ENCODE measurements around the gene ZRANB2.

The ZRANB2 gene

GRCh38 chr1:71027991-71028390, 52.8 kb downstream of the ZRANB2 start:
- DNase-seq, result no peak

- no peak for DNase-seq
Measured at GRCh38 chr1:71026093-71026492, 54.7 kb downstream of the ZRANB2 start.

- DNase-seq, result no peak
Measured at GRCh38 chr1:71023515-71023914, 57.3 kb downstream of the ZRANB2 start.

- no peak for DNase-seq
Measured at GRCh38 chr1:71019233-71019969, 61.4 kb downstream of the ZRANB2 start.

GRCh38 chr1:71018791-71019190, 62.0 kb downstream of the ZRANB2 start:
- DNase-seq, result no peak

GRCh38 chr1:71015745-71016144, 65.1 kb downstream of the ZRANB2 start:
- no peak for DNase-seq

GRCh38 chr1:71014178-71014579, 66.7 kb downstream of the ZRANB2 start:
- DNase-seq, result no peak

All from T-helper 2 cell (primary cell).